HCT116 (cell line): Measurements from ENCODE around the gene REG3G.

ENCODE experiments used
- EGR1 ChIP-seq: IDR thresholded peaks from 2 replicates; pipeline ENCODE4 v1.6.1; 2012; ENCODE audit warnings: low read depth
- ELF1 ChIP-seq: IDR thresholded peaks from 2 replicates; pipeline ENCODE4 v1.6.1; 2012; ENCODE audit warnings: low read depth, borderline replicate concordance
- EZH2 ChIP-seq: fragments of 200-600 bp; sonication (generic); IDR thresholded peaks from 2 replicates; pipeline ENCODE4 v1.6.1; 2017; ENCODE audit warnings: antibody characterized with exemption, mixed run types
- EZH2phosphoT487 ChIP-seq: fragments of 200-600 bp; IDR thresholded peaks from 2 replicates; pipeline ENCODE4 v1.6.1; 2018; ENCODE audit warnings: antibody characterized with exemption, borderline replicate concordance
- JUND ChIP-seq: IDR thresholded peaks from 2 replicates; pipeline ENCODE4 v1.6.1; 2012
- POLR2A ChIP-seq: IDR thresholded peaks from 2 replicates; pipeline ENCODE4 v1.7.0; 2011; ENCODE audit warnings: borderline replicate concordance; ENCODE audit not compliant: insufficient read depth, insufficient read length; ENCODE audit errors: extremely low read depth
- POLR2AphosphoS5 ChIP-seq: IDR thresholded peaks from 2 replicates; pipeline ENCODE4 v1.6.1; 2011; ENCODE audit warnings: mild to moderate bottlenecking, low read depth, low read length, moderate library complexity
- RAD21 ChIP-seq: IDR thresholded peaks from 2 replicates; pipeline ENCODE4 v1.6.1; 2012; ENCODE audit warnings: low read depth, mild to moderate bottlenecking
- SRF ChIP-seq: IDR thresholded peaks from 2 replicates; pipeline ENCODE4 v1.6.1; 2012; ENCODE audit warnings: low read depth
- YY1 ChIP-seq: IDR thresholded peaks from 2 replicates; pipeline ENCODE4 v1.6.1; 2011; ENCODE audit warnings: low read length, low read depth, moderate library complexity, mild to moderate bottlenecking; ENCODE audit not compliant: insufficient replicate concordance; ENCODE audit errors: extremely low read depth
- ZFX ChIP-seq: fragments of 450-650 bp; IDR thresholded peaks from 2 replicates; pipeline ENCODE4 v1.6.1; 2017
- TF ChIP-seq, protein P1 (sequence below), 3 experiments: fragments of 200-600 bp in 1 of 3; sonication (generic) in 1 of 3; IDR thresholded peaks in 2 of 3; conservative IDR thresholded peaks in 1 of 3; 2 replicates each; pipeline ENCODE4 v1.5.1; 2012 to 2017; ENCODE audit warnings: low read depth in 2 of 3, low read length in 2 of 3, antibody characterized with exemption in 1 of 3, borderline replicate concordance in 1 of 3, control low read depth in 1 of 3, mild to moderate bottlenecking in 1 of 3, mixed read lengths in 1 of 3, mixed run types in 1 of 3, moderate library complexity in 1 of 3; ENCODE audit not compliant: insufficient read depth in 1 of 3
- TF ChIP-seq, protein P2 (sequence below): IDR thresholded peaks from 2 replicates; pipeline ENCODE4 v1.6.1; 2012
- TF ChIP-seq, protein P3 (sequence below): IDR thresholded peaks from 2 replicates; pipeline ENCODE4 v1.6.1; 2012; ENCODE audit warnings: low read depth

DNA sequence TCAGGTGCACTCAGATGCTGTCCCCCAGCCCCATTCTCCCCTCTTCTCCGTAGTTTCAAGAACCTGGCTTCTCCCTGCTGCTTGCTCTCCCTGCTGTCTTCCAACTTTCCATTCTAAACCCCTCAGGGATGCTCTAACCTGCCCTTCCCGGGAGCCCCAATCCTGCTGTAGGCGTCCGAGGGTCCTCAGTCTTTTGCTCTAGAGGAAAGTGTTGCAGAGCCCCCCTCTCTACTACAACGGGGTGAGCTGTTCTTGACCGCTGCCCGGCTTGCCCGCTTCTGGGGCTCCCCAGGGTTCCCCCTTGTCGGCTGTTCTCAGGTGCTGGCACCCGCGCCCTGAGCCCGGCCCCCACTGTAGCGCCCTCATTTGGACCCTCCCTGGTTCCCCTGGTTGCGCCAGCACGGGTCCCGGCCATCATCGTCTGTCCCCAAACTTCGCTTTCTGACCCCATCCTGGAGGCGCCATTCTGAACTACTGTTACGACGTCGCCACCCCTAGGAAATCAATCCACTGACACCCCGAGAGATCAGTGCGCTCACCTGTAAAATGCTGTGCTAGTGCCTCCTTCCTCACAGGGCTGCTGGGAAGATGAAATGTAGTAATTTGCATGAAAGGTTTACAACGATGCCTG is 31.9 kb upstream of the REG3G start:
- TF ChIP-seq, protein P1, sequence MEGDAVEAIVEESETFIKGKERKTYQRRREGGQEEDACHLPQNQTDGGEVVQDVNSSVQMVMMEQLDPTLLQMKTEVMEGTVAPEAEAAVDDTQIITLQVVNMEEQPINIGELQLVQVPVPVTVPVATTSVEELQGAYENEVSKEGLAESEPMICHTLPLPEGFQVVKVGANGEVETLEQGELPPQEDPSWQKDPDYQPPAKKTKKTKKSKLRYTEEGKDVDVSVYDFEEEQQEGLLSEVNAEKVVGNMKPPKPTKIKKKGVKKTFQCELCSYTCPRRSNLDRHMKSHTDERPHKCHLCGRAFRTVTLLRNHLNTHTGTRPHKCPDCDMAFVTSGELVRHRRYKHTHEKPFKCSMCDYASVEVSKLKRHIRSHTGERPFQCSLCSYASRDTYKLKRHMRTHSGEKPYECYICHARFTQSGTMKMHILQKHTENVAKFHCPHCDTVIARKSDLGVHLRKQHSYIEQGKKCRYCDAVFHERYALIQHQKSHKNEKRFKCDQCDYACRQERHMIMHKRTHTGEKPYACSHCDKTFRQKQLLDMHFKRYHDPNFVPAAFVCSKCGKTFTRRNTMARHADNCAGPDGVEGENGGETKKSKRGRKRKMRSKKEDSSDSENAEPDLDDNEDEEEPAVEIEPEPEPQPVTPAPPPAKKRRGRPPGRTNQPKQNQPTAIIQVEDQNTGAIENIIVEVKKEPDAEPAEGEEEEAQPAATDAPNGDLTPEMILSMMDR (IDR thresholded peaks at IDR 0.05 in 2 of 3, conservative IDR thresholded peaks at IDR 0.05 in 1 of 3; ENCODE audit: borderline replicate concordance in 1 of 3, insufficient read depth in 1 of 3, low read depth in 2 of 3, low read length in 2 of 3): no peak
- no peak for TF ChIP-seq POLR2AphosphoS5
- TF ChIP-seq POLR2A: no peak
- TF ChIP-seq YY1: no peak
- TF ChIP-seq RAD21: no peak
- TF ChIP-seq EGR1: no peak
- no peak for TF ChIP-seq EZH2phosphoT487
- TF ChIP-seq, protein P2, sequence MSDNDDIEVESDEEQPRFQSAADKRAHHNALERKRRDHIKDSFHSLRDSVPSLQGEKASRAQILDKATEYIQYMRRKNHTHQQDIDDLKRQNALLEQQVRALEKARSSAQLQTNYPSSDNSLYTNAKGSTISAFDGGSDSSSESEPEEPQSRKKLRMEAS: no peak
- TF ChIP-seq EZH2: no peak
- TF ChIP-seq SRF: no peak
- no peak for TF ChIP-seq JUND
- no peak for TF ChIP-seq ELF1
- TF ChIP-seq ZFX: no peak
- TF ChIP-seq, protein P3, sequence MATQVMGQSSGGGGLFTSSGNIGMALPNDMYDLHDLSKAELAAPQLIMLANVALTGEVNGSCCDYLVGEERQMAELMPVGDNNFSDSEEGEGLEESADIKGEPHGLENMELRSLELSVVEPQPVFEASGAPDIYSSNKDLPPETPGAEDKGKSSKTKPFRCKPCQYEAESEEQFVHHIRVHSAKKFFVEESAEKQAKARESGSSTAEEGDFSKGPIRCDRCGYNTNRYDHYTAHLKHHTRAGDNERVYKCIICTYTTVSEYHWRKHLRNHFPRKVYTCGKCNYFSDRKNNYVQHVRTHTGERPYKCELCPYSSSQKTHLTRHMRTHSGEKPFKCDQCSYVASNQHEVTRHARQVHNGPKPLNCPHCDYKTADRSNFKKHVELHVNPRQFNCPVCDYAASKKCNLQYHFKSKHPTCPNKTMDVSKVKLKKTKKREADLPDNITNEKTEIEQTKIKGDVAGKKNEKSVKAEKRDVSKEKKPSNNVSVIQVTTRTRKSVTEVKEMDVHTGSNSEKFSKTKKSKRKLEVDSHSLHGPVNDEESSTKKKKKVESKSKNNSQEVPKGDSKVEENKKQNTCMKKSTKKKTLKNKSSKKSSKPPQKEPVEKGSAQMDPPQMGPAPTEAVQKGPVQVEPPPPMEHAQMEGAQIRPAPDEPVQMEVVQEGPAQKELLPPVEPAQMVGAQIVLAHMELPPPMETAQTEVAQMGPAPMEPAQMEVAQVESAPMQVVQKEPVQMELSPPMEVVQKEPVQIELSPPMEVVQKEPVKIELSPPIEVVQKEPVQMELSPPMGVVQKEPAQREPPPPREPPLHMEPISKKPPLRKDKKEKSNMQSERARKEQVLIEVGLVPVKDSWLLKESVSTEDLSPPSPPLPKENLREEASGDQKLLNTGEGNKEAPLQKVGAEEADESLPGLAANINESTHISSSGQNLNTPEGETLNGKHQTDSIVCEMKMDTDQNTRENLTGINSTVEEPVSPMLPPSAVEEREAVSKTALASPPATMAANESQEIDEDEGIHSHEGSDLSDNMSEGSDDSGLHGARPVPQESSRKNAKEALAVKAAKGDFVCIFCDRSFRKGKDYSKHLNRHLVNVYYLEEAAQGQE: no peak
